HG03159 (cell line): ENCODE measurements around the gene AKR1B1.

ENCODE experiments used
- ATAC-seq: cut with Tn5 transposase; IDR thresholded peaks from one replicate; pipeline ENCODE4 v1.9.1; 2021; ENCODE audit warnings: mild to moderate bottlenecking, moderate library complexity; ENCODE audit not compliant: unreplicated experiment

Gene AKR1B1

GRCh38 chr7:134420424-134421125 lies 38.3 kb downstream of the AKR1B1 start:
- ATAC-seq = no peak

- no peak for ATAC-seq
Measured at GRCh38 chr7:134419875-134420274, 39.0 kb downstream of the AKR1B1 start.

GRCh38 chr7:134419085-134419484 lies 39.8 kb downstream of the AKR1B1 start:
- ATAC-seq = no peak

- no peak for ATAC-seq
Measured at GRCh38 chr7:134415700-134416099, 43.2 kb downstream of the AKR1B1 start.

GRCh38 chr7:134414109-134414508 lies 44.8 kb downstream of the AKR1B1 start:
- ATAC-seq = no peak

GRCh38 chr7:134407311-134407710 lies 51.6 kb downstream of the AKR1B1 start:
- ATAC-seq = no peak

- ATAC-seq = no peak
Measured at GRCh38 chr7:134406431-134406830, 52.5 kb downstream of the AKR1B1 start.

GRCh38 chr7:134405299-134405698 lies 53.6 kb downstream of the AKR1B1 start:
- ATAC-seq = no peak

- ATAC-seq = no peak
Measured at GRCh38 chr7:134403062-134403461, 55.8 kb downstream of the AKR1B1 start.

GRCh38 chr7:134400859-134401258 lies 58.0 kb downstream of the AKR1B1 start:
- ATAC-seq = no peak

- no peak for ATAC-seq
Measured at GRCh38 chr7:134396031-134396430, 62.9 kb downstream of the AKR1B1 start.

GRCh38 chr7:134395604-134396003 lies 63.3 kb downstream of the AKR1B1 start:
- no peak for ATAC-seq

- ATAC-seq = no peak
Measured at GRCh38 chr7:134394056-134394455, 64.8 kb downstream of the AKR1B1 start.
